HG03196 (cell line): ENCODE measurements around the gene USP30.

Source experiments
- ATAC-seq: cut with Tn5 transposase; IDR thresholded peaks from one replicate; pipeline ENCODE4 v1.9.1; 2021; ENCODE audit not compliant: unreplicated experiment

The USP30 gene

GRCh38 chr12:109121346-109121880 is 69.0 kb downstream of the USP30 start:
- ATAC-seq = no peak

GRCh38 chr12:109124878-109125648 is 72.7 kb downstream of the USP30 start:
- no peak for ATAC-seq

- ATAC-seq = no peak
Observed at GRCh38 chr12:109125791-109126190, 73.4 kb downstream of the USP30 start.

GRCh38 chr12:109126784-109127183 is 74.4 kb downstream of the USP30 start:
- ATAC-seq = no peak

- no peak for ATAC-seq
Observed at GRCh38 chr12:109127533-109128242, 75.3 kb downstream of the USP30 start.

GRCh38 chr12:109130297-109131153 is 78.1 kb downstream of the USP30 start:
- no peak for ATAC-seq

- ATAC-seq = no peak
Observed at GRCh38 chr12:109131154-109132050, 79.0 kb downstream of the USP30 start.

- no peak for ATAC-seq
Observed at GRCh38 chr12:109134186-109134917, 82.0 kb downstream of the USP30 start.

- no peak for ATAC-seq
Observed at GRCh38 chr12:109137055-109137454, 84.7 kb downstream of the USP30 start.
